Measurements from ENCODE around the gene KIF17. TPM values are rescaled to one million over a fixed set of nuclear protein-coding genes. Genes with fewer than 3 reads are reported as not detected.

The KIF17 gene
- total RNA-seq, 2 donors from 2014 or later = 0.68 to 3.2 TPM

DNA sequence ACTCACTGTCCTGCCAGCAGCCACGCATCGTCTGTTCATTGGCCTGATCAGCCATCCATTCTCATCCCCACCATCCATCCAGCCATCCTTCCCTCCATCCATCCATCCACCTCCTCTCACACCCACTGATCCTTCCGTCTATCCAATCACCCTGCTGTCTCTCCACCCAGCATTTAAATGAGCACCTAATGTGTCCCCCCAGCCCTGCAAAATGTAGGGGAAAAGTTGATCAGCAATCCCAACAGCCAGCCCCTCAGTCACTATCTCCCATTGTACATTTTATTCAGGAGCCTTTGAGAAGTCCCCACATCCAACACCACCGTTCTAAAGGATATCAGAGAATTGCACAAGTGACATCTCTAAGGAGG, 45.6 kb downstream of the KIF17 start:
- TF ChIP-seq, protein P1, sequence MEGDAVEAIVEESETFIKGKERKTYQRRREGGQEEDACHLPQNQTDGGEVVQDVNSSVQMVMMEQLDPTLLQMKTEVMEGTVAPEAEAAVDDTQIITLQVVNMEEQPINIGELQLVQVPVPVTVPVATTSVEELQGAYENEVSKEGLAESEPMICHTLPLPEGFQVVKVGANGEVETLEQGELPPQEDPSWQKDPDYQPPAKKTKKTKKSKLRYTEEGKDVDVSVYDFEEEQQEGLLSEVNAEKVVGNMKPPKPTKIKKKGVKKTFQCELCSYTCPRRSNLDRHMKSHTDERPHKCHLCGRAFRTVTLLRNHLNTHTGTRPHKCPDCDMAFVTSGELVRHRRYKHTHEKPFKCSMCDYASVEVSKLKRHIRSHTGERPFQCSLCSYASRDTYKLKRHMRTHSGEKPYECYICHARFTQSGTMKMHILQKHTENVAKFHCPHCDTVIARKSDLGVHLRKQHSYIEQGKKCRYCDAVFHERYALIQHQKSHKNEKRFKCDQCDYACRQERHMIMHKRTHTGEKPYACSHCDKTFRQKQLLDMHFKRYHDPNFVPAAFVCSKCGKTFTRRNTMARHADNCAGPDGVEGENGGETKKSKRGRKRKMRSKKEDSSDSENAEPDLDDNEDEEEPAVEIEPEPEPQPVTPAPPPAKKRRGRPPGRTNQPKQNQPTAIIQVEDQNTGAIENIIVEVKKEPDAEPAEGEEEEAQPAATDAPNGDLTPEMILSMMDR (IDR thresholded peaks at IDR 0.05) = no peak
- H3K4me1 ChIP-seq (ENCODE audit: control insufficient read depth in 1 of 2, low read depth in 2 of 2) = no peaks in the 10 kb centered on the region
- DNase-seq (ENCODE audit: low spot score) (no peak), ATAC-seq (ENCODE audit: insufficient number of reproducible peaks, low FRiP score, low read depth) (no peak)
- no peak overlapping the region for H3K4me3 ChIP-seq
- no peak overlapping the region for H3K27ac ChIP-seq
- no peaks in the 10 kb centered on the region for H3K36me3 ChIP-seq
- H3K9me3 ChIP-seq = no peaks in the 10 kb centered on the region
- no peaks in the 10 kb centered on the region for H3K27me3 ChIP-seq (replicated peaks; ENCODE audit: insufficient read depth)

DNA sequence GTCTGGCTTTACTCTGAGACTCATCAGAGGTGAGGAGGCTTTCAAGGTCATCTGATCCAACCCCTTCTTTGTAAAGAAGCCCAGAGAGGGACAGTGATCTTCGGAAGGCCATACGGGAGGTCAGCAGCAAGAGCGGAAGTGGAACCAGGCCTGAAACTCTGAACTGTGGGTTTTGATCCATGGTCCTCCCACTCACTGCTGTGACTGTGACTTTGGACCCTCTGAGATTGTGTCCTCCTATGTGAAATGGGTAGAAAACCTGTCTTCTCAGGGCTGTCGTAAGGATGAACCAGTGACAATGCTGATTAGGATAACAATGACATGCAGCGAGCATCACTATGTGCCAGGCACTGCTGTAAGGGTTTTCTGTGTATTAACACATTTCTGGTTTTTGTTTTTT, 46.9 kb downstream of the KIF17 start:
- Histone ChIP-seq H3K27ac (no peak overlapping the region), H3K27me3 (replicated peaks; ENCODE audit: insufficient read depth) (no peaks in the 10 kb centered on the region), H3K4me1 (ENCODE audit: control insufficient read depth in 1 of 2, low read depth in 2 of 2) (no peaks in the 10 kb centered on the region), H3K36me3 (no peaks in the 10 kb centered on the region), H3K9me3 (no peaks in the 10 kb centered on the region), H3K4me3 (no peak overlapping the region)
- TF ChIP-seq, protein P1 (IDR thresholded peaks at IDR 0.05) = no peak
- no peak for ATAC-seq (ENCODE audit: insufficient number of reproducible peaks, low FRiP score, low read depth)
- DNase-seq (ENCODE audit: low spot score) = no peak

DNA sequence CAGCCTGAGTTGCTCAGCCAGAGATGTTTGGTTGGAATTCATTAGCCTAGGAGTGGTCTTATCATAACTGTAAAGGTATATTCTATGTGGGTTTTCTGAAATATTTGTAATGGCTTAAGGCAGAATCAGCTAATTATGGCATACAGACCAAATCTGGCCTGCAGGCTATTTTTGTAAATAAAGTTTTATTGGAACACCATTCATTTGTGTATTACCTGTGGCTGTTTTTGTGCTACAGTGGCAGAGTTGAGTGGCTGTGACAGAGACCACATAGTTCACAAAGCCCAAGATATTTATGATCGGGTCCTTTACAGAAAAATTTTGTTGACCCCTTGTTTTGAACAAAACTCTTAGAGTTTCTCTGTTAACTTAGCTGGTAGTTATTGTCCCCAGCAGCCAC, 49.2 kb downstream of the KIF17 start:
- DNase-seq (ENCODE audit: low spot score) (no peak), ATAC-seq (ENCODE audit: insufficient number of reproducible peaks, low FRiP score, low read depth) (no peak)
- H3K4me1 ChIP-seq (ENCODE audit: control insufficient read depth in 1 of 2, low read depth in 2 of 2) = no peaks in the 10 kb centered on the region
- no peak overlapping the region for H3K27ac ChIP-seq
- H3K27me3 ChIP-seq (replicated peaks; ENCODE audit: insufficient read depth) = no peaks in the 10 kb centered on the region
- H3K9me3 ChIP-seq = no peaks in the 10 kb centered on the region
- TF ChIP-seq, protein P1 (IDR thresholded peaks at IDR 0.05) = no peak
- H3K4me3 ChIP-seq = no peak overlapping the region
- no peaks in the 10 kb centered on the region for H3K36me3 ChIP-seq

DNA sequence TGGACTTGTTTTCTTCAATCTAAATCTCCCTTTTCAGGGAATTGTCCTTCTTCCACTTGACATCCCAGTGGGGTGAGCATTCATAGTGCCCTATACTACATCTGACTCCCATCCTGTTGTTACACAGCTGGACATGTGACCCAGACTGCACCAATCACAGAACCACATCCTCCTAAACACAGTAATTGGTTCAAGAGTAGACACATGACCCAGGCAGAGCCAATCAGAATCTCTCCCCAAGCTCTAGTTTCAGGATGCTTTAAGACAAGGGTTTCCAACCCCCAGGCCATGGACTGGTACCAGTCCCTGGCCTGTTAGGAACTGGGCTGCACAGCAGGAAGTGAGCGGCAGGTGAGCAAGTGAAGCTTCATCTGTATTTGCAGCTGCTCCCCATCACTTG, 51.0 kb downstream of the KIF17 start:
- ATAC-seq (ENCODE audit: insufficient number of reproducible peaks, low FRiP score, low read depth) (no peak), DNase-seq (ENCODE audit: low spot score) (no peak)
- Histone ChIP-seq H3K9me3 (no peaks in the 10 kb centered on the region), H3K36me3 (no peaks in the 10 kb centered on the region), H3K27ac (no peak overlapping the region), H3K4me3 (no peak overlapping the region), H3K4me1 (ENCODE audit: control insufficient read depth in 1 of 2, low read depth in 2 of 2) (peaks cover 0 to 8% of the 10 kb centered on the region in 2 donors), H3K27me3 (replicated peaks; ENCODE audit: insufficient read depth) (no peaks in the 10 kb centered on the region)
- TF ChIP-seq, protein P1 (IDR thresholded peaks at IDR 0.05) = no peak

DNA sequence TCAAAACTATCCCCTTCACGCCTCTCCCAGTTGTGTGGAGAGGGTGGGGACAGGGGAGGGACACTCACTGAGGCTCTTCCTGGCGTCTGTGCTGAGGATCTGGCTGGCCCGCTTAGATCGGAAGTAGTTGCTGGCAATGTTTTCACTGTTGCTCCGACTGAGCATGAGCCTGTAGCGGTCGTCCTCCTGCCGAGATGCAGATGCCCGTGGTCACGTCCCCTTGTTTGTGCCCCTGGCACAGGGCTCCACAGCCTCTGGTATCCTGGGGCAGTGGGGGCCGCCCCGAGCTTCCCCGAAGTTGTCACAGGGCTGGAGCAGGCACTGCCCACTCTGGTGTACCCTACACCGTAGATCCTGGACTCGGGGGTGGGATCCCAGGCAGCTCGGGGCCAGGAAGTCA, 51.7 kb downstream of the KIF17 start:
- Histone ChIP-seq H3K9me3 (no peaks in the 10 kb centered on the region), H3K36me3 (no peaks in the 10 kb centered on the region), H3K4me1 (ENCODE audit: control insufficient read depth in 1 of 2, low read depth in 2 of 2) (peaks cover 0 to 9% of the 10 kb centered on the region in 2 donors), H3K27ac (no peak overlapping the region), H3K27me3 (replicated peaks; ENCODE audit: insufficient read depth) (no peaks in the 10 kb centered on the region), H3K4me3 (no peak overlapping the region)
- TF ChIP-seq, protein P1 (IDR thresholded peaks at IDR 0.05) = no peak
- ATAC-seq (ENCODE audit: insufficient number of reproducible peaks, low FRiP score, low read depth) (no peak), DNase-seq (ENCODE audit: low spot score) (no peak)

Data from thoracic aorta (tissue), 2 donors.